Measurements from ENCODE around the gene CCDC192.

- no peak for TF ChIP-seq CTCF (IDR thresholded peaks at IDR 0.05)
- TF ChIP-seq EP300 (IDR thresholded peaks at IDR 0.05): no peak
These were observed 278.3 kb downstream of the CCDC192 start for GRCh38 chr5:127981498-127981897.

Measured in tibial nerve (tissue), 4 donors.